ENCODE results near the gene C12orf56.

The C12orf56 gene

DNA sequence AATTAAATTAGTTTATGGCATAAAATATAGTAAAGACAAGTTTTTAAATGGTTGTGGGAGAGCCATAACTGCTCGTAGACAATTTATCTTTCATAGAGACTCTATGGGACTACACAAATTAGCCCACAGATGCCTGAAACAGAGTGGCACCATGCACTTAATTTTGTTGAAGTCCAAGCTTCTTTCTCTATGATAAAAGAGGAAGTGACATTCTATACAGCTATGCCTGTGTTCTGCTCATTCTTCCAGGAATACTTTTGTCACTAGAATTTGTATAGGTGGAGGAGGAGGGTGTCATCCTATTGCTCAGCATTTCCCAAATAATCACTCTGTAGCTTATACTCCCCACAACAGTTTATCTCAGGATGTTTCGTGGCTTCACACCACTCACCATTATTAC, 124.7 kb downstream of the C12orf56 start:
- Histone ChIP-seq H4K20me1 (no peaks in the 10 kb centered on the region), H3K4me2 (no peak overlapping the region), H3K36me3 (no peaks in the 10 kb centered on the region), H3K27me3 (no peaks in the 10 kb centered on the region), H3K4me1 (no peaks in the 10 kb centered on the region), H3K9me3 (replicated peaks in 1 of 11) (no peaks in the 10 kb centered on the region), H3K4me3 (no peak overlapping the region), H3K27ac (no peak overlapping the region), H3K9ac (no peak overlapping the region)
- no peak for TF ChIP-seq Cebpa-rat (IDR thresholded peaks at IDR 0.05)

DNA sequence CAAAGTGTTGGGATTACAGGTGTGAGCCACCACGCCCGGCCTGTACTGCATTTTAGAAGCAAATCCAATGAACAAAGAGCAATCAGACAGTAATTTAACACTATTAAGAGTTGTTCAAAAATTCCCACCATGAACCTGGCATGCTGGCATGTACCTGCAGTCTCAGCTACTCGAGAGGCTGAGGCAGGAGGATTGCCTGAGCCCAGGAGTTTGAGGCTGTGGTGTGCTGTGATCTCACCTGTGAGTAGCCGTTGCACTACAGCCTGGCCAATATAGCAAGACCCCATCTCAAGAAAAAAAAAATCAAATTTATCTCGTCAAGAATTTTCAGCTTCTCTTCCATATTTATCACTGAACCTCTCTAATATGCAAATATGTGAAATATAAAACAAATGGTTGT, 128.7 kb downstream of the C12orf56 start:
- Histone ChIP-seq H4K20me1 (no peaks in the 10 kb centered on the region), H3K36me3 (no peaks in the 10 kb centered on the region), H3K27ac (no peak overlapping the region), H3K4me1 (no peaks in the 10 kb centered on the region), H3K4me2 (no peak overlapping the region), H3K9ac (no peak overlapping the region), H3K4me3 (no peak overlapping the region), H3K27me3 (no peaks in the 10 kb centered on the region), H3K9me3 (replicated peaks in 1 of 11) (no peaks in the 10 kb centered on the region)
- no peak for TF ChIP-seq Cebpa-rat (IDR thresholded peaks at IDR 0.05)

DNA sequence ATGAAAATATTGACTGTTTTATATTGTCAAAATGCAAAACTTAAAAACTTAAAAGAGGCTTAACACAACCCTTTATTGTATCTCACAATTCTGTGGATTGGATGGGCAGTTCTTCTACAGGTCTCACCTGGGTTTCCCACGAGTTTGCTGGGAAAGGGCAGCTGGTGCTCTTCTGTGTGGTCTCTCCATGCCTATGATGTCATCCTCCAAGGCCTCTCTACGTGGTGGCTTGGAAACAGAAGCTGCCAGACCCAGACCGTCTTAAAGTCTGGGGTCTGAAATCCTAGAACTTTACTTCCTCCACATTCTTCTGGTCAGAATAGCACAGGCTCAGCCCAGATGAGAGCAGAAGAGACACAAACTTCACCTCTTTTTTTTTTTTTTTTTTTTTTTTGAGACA, 132.0 kb downstream of the C12orf56 start:
- no peak overlapping the region for H3K4me2 ChIP-seq
- no peak overlapping the region for H3K4me3 ChIP-seq
- H3K4me1 ChIP-seq, result no peaks in the 10 kb centered on the region
- no peak for TF ChIP-seq Cebpa-rat (IDR thresholded peaks at IDR 0.05)
- no peaks in the 10 kb centered on the region for H3K36me3 ChIP-seq
- H4K20me1 ChIP-seq, result no peaks in the 10 kb centered on the region
- no peak overlapping the region for H3K27ac ChIP-seq
- H3K9me3 ChIP-seq (replicated peaks in 1 of 11), result no peaks in the 10 kb centered on the region
- no peak overlapping the region for H3K9ac ChIP-seq
- H3K27me3 ChIP-seq, result no peaks in the 10 kb centered on the region

DNA sequence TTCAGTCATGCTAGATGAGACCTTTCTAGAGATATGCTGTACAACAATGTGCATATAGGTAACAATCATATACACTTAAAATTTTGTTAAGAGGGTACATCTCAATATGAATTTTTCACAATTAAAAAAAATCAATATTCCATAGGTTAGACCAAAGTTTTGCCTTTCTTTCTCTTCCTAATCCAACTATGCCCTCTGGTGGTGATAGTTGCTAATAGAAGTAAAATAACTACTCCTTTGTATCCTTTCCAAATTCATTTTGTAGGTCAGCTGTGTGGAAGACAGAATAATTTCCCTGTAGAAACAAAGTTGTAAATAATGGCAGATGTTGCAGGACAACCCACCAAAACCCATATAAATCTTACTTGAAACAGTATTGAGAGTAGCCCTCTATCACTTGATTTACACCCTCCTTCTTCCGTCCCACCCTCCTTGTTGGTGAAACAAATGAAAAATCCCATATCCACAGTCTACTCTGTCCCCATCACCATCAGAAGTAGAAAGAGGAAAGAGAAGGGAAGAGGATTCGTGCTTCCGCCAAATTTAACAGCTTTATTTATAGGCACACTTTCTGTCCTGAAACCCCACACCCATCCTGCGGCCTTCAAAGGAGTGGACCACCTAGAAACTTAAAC, 134.3 kb downstream of the C12orf56 start:
- H3K4me2 ChIP-seq, result no peak overlapping the region
- no peaks in the 10 kb centered on the region for H3K4me1 ChIP-seq
- no peak overlapping the region for H3K27ac ChIP-seq
- H4K20me1 ChIP-seq, result no peaks in the 10 kb centered on the region
- no peak overlapping the region for H3K9ac ChIP-seq
- no peak overlapping the region for H3K4me3 ChIP-seq
- no peaks in the 10 kb centered on the region for H3K27me3 ChIP-seq
- H3K36me3 ChIP-seq, result no peaks in the 10 kb centered on the region
- TF ChIP-seq Cebpa-rat (IDR thresholded peaks at IDR 0.05), result no peak
- H3K9me3 ChIP-seq (replicated peaks in 1 of 11), result no peaks in the 10 kb centered on the region

DNA sequence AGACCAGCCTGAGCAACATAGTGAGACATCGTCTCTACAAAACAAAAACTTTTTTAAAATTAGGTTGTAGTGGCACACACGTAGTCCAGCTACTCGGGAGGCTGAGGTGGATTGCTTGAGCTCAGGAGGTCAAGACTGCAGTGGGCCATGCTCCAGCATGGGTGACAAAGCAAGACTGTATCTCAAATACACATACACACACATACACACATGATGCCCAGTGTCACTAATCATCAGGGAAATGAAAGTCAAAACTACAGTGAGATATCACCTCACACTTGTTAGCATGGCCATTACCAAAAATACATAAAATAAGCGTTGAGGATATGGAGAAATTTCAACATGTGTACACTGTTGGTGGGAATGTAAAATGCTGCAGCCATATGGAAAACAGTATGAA, 135.3 kb downstream of the C12orf56 start:
- no peak overlapping the region for H3K4me3 ChIP-seq

DNA sequence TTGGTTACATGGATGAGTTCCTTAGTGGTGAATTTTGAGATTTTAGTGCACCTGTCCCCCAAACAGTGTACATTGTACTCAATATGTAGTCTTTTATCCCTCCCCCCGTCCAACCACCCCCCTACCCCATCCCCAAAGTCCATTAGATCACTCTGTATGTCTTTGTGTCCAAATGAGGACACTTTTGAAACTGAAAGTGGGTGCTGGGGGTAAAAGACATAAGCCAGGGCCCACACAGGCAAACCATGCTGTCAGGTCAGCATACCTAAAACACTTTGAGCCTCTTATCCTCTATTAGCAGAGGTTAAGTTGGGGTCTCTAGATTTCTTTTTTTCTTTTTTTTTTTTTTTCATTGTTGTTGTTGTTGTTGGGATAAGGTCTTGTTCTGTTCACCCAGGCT, 137.2 kb downstream of the C12orf56 start:
- Histone ChIP-seq H3K4me3 (no peak overlapping the region), H3K36me3 (no peaks in the 10 kb centered on the region), H3K9ac (no peak overlapping the region), H3K9me3 (replicated peaks in 1 of 11) (no peaks in the 10 kb centered on the region), H3K4me1 (no peaks in the 10 kb centered on the region), H3K27me3 (no peaks in the 10 kb centered on the region), H3K4me2 (no peak overlapping the region), H3K27ac (no peak overlapping the region), H4K20me1 (no peaks in the 10 kb centered on the region)
- TF ChIP-seq Cebpa-rat (IDR thresholded peaks at IDR 0.05), result no peak

More for the DNA sequence above, 135.3 kb downstream of the C12orf56 start:
- Histone ChIP-seq H3K36me3 (no peaks in the 10 kb centered on the region), H3K4me2 (no peak overlapping the region), H3K27me3 (no peaks in the 10 kb centered on the region), H4K20me1 (no peaks in the 10 kb centered on the region), H3K9me3 (replicated peaks in 1 of 11) (no peaks in the 10 kb centered on the region), H3K9ac (0 out of 22 replicates have a peak overlapping the region, but pooled peaks of 1 of the 11 experiments have one; percentile 29), H3K4me1 (no peaks in the 10 kb centered on the region), H3K27ac (no peak overlapping the region)
- no peak for TF ChIP-seq Cebpa-rat (IDR thresholded peaks at IDR 0.05)

DNA sequence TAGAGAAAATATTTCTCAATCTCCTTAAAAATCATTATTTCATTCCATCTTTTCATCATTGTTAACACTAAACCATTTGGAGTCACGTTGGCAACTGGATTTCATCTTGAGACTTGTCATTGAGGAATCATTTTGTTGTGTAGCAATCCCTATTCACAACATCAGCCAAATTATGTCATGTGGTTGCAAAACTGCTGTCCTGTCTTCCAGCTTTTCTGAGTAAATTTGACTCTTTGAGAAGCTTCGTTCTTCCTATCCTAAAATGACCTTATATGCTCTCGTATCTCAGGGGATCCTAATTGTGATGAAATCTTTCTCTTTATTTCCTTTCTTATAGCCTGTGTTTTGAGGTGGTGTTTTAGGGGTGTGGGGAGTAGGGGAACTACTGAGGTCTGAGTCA, 137.9 kb downstream of the C12orf56 start:
- H3K36me3 ChIP-seq, result no peaks in the 10 kb centered on the region
- no peaks in the 10 kb centered on the region for H3K27me3 ChIP-seq
- H3K9me3 ChIP-seq (replicated peaks in 1 of 11), result no peaks in the 10 kb centered on the region
- 0 out of 22 replicates have a peak overlapping the region, but pooled peaks of 1 of the 11 experiments have one; percentile 38 for H3K9ac ChIP-seq
- no peak for TF ChIP-seq Cebpa-rat (IDR thresholded peaks at IDR 0.05)
- no peak overlapping the region for H3K4me2 ChIP-seq
- H3K27ac ChIP-seq, result no peak overlapping the region
- H3K4me3 ChIP-seq, result no peak overlapping the region
- no peaks in the 10 kb centered on the region for H3K4me1 ChIP-seq
- H4K20me1 ChIP-seq, result no peaks in the 10 kb centered on the region

DNA sequence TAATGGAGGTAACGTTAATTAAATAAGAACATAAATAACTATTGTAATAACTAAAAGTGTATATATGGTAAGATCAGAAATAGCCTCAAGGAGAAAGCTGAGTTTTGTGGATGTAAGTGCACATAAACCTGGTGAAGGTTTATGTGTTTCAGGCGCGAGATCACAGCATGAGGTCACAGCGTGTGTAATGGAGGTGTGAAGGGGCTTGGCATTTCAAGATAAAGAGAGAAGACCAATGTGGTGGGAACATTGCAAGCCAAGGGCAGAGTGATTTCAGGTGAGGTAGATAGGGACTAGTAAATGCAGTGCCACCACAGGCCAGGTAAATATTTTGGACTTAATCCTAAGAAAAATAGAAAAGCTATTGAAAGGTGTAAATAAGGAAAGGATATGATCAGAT, 146.7 kb downstream of the C12orf56 start:
- no peak for TF ChIP-seq Cebpa-rat (IDR thresholded peaks at IDR 0.05)
- H4K20me1 ChIP-seq, result no peaks in the 10 kb centered on the region
- no peak overlapping the region for H3K4me2 ChIP-seq
- H3K27me3 ChIP-seq, result no peaks in the 10 kb centered on the region
- H3K4me1 ChIP-seq, result no peaks in the 10 kb centered on the region
- no peaks in the 10 kb centered on the region for H3K9me3 ChIP-seq (replicated peaks in 1 of 11)
- H3K9ac ChIP-seq, result no peak overlapping the region
- H3K4me3 ChIP-seq, result no peak overlapping the region
- H3K27ac ChIP-seq, result no peak overlapping the region
- H3K36me3 ChIP-seq, result no peaks in the 10 kb centered on the region

DNA sequence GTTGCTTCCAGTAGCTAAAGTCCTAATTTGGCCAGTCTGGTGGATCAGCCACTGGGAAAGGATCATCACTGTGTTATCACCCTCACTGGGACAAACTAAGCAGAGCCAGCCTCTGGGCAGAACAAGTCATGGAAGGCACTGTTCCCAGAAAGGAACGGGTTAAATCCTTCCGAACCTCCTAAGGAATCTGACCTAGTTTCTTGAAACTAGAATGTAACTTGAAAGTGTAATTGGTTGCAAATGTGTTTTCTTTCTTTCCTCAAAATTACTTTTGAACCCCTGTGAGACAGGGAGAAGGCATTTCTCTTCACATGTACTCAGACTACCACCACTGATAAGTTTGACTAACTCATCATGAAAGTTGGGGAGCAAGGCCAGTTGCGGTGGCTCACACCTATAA, 149.8 kb downstream of the C12orf56 start:
- Histone ChIP-seq H3K4me1 (peaks cover 0 to 16% (median 2%) of the 10 kb centered on the region in 10 experiments; a peak in 8 of 20 replicates), H3K27me3 (no peaks in the 10 kb centered on the region), H3K9me3 (replicated peaks in 1 of 11) (no peaks in the 10 kb centered on the region), H3K27ac (no peak overlapping the region), H3K4me2 (no peak overlapping the region), H3K36me3 (no peaks in the 10 kb centered on the region), H4K20me1 (no peaks in the 10 kb centered on the region), H3K4me3 (no peak overlapping the region), H3K9ac (no peak overlapping the region)
- TF ChIP-seq Cebpa-rat (IDR thresholded peaks at IDR 0.05), result no peak

DNA sequence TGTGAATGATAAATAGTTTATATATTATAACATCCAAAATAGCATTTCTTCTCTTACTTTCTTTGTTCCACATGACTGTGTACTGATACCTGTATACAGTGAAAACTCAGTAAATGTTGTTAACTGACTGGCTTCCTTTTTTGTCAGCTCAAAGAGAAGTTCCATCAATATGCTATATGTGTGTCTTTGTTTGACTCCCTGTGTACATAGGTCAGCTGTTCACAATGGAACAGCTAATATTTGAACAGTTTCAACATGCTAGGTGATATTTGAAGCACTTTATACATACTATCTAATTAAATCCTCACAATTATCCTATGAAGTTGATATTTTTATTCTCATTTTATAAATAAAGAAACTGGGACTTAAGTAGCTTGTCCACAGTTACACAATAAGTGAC, 153.2 kb downstream of the C12orf56 start:
- Histone ChIP-seq H3K27ac (no peak overlapping the region), H3K4me2 (0 out of 22 replicates have a peak overlapping the region, but pooled peaks of 1 of the 11 experiments have one; percentile 38), H3K36me3 (no peaks in the 10 kb centered on the region), H3K9me3 (replicated peaks in 1 of 11) (no peaks in the 10 kb centered on the region), H3K4me1 (peaks cover 0 to 17% (median 2%) of the 10 kb centered on the region in 10 experiments; a peak in 8 of 20 replicates), H3K27me3 (no peaks in the 10 kb centered on the region), H3K9ac (no peak overlapping the region), H3K4me3 (no peak overlapping the region), H4K20me1 (no peaks in the 10 kb centered on the region)
- no peak for TF ChIP-seq Cebpa-rat (IDR thresholded peaks at IDR 0.05)

All from BLaER1 treated with 17β-estradiol and CSF1 and Interleukin-3, amounts not matched to agents 10 nM and 100 nM (cell line).